ENCODE results near the gene B3GALT6. TPM values are rescaled to one million over a fixed set of nuclear protein-coding genes. Genes with fewer than 3 reads are reported as not detected.
A peak's percentile ranks its signal among the peaks of the same experiment; 100 is the strongest.

The B3GALT6 gene
- total RNA-seq, 2 donors from 2014 or later = 11.3 to 16.0 TPM

GRCh38 chr1:1199961-1200875 is 31.8 kb upstream of the B3GALT6 start:
- intact Hi-C loops (cut with DNase I) = no loop called here
- ATAC-seq (no peak), DNase-seq (peak; percentile 22)

- intact Hi-C loops (cut with DNase I) = no loop called here
- DNase-seq (peak; percentile 76), ATAC-seq (peak; percentile 74 to 84)
These were observed 30.9 kb upstream of the B3GALT6 start for GRCh38 chr1:1200876-1201810.

- intact Hi-C loops (cut with DNase I) = no loop called here
- DNase-seq = peak; percentile 17
- no peak for ATAC-seq
These were observed 29.0 kb upstream of the B3GALT6 start for GRCh38 chr1:1202831-1203560.

- intact Hi-C loops (cut with DNase I) = no loop called here
- ATAC-seq (no peak), DNase-seq (peak; percentile 27)
These were observed 28.2 kb upstream of the B3GALT6 start for GRCh38 chr1:1203561-1204424.

- intact Hi-C loops (cut with DNase I) = no loop called here
- ATAC-seq (no peak), DNase-seq (no peak)
These were observed 27.6 kb upstream of the B3GALT6 start for GRCh38 chr1:1204425-1204920.

- no peak for ATAC-seq
- DNase-seq = peak; percentile 15
These were observed 26.9 kb upstream of the B3GALT6 start for GRCh38 chr1:1204998-1205768.

GRCh38 chr1:1205769-1206375 is 26.2 kb upstream of the B3GALT6 start:
- ATAC-seq (no peak), DNase-seq (peak; percentile 15)
- intact Hi-C loops (cut with DNase I) = no loop called here

More at GRCh38 chr1:1204998-1205768, 26.9 kb upstream of the B3GALT6 start:
- intact Hi-C loops (cut with DNase I) = no loop called here

GRCh38 chr1:1206376-1206965 is 25.6 kb upstream of the B3GALT6 start, which contains the start of gene TNFRSF18:
TNFRSF18 (minus strand) TSS chr1:1206592; CDS start chr1:1206571, 21 bp downstream.
- ATAC-seq (peak in 1 of 2 donors; percentile 34), DNase-seq (peak; percentile 20)
- intact Hi-C loops (cut with DNase I) = no loop called here

- no peak for ATAC-seq
- intact Hi-C loops (cut with DNase I) = no loop called here
- peak; percentile 14 for DNase-seq
These were observed 25.0 kb upstream of the B3GALT6 start for GRCh38 chr1:1206966-1207531.

- ATAC-seq = no peak
- intact Hi-C loops (cut with DNase I) = no loop called here
- DNase-seq = no peak
These were observed 24.5 kb upstream of the B3GALT6 start for GRCh38 chr1:1207571-1207892.

- intact Hi-C loops (cut with DNase I) = no loop called here
- DNase-seq (peak; percentile 20), ATAC-seq (no peak)
These were observed 23.2 kb upstream of the B3GALT6 start for GRCh38 chr1:1208713-1209433.

- ATAC-seq (no peak), DNase-seq (peak; percentile 22)
- intact Hi-C loops (cut with DNase I) = no loop called here
These were observed 21.1 kb upstream of the B3GALT6 start for GRCh38 chr1:1210726-1211540.

- intact Hi-C loops (cut with DNase I) = no loop called here
- ATAC-seq (no peak), DNase-seq (peak; percentile 15)
These were observed 20.2 kb upstream of the B3GALT6 start for GRCh38 chr1:1211541-1212441.

Measured in left cardiac atrium (tissue), 4 donors.